ENCODE results near the gene ZNF446. TPM values are rescaled to one million over a fixed set of nuclear protein-coding genes. Genes with fewer than 3 reads are reported as not detected.

ZNF446 gene
- total and polyA plus RNA-seq, 10 of the 15 experiments (the other 5 are each of a cell fraction or from before 2014, with no cell fraction given) = 0.14 to 6.9 (median 4.1) TPM

GRCh38 chr19:58519087-58519354 is 42.9 kb downstream of the ZNF446 start (continued):
- TF ChIP-seq SMAD5 (IDR thresholded peaks at IDR 0.05; ENCODE audit: low read depth) (0 out of 2 replicates have a peak, but pooled peaks have one; percentile 30), PRDM15 (CRISPR knock-in tag; IDR thresholded peaks at IDR 0.05) (no peak), POLR2A (IDR thresholded peaks at IDR 0.05; ENCODE audit: low read depth, low read length) (no peak), YBX1 (IDR thresholded peaks at IDR 0.05) (no peak), MEF2B (IDR thresholded peaks at IDR 0.05; ENCODE audit: partially characterized antibody, poor library complexity, severe bottlenecking) (no peak), NR2C2 (IDR thresholded peaks at IDR 0.05; ENCODE audit: borderline replicate concordance, control insufficient read depth, insufficient read length, low read depth) (no peak), IRF4 (IDR thresholded peaks at IDR 0.05; ENCODE audit: low read depth, low read length) (no peak), JUND (IDR thresholded peaks at IDR 0.05; ENCODE audit: low read depth, low read length) (no peak), ZBTB40 (IDR thresholded peaks at IDR 0.05; ENCODE audit: borderline replicate concordance) (no peak), SP1 (IDR thresholded peaks at IDR 0.05; ENCODE audit: low read depth, low read length) (no peak), IRF5 (IDR thresholded peaks at IDR 0.05; ENCODE audit: borderline replicate concordance) (no peak), ELK1 (IDR thresholded peaks at IDR 0.05; ENCODE audit: low read depth, low read length) (no peak), EED (IDR thresholded peaks at IDR 0.05; ENCODE audit: low read depth) (0 out of 2 replicates have a peak, but pooled peaks have one; percentile 27), ATF7 (IDR thresholded peaks at IDR 0.05; ENCODE audit: low read depth) (no peak)
